Measurements from ENCODE around the gene SWSAP1.

- TF ChIP-seq ZNF302 (tag by site-specific recombination; IDR thresholded peaks at IDR 0.05; ENCODE audit: low read depth) (no peak), CTCF (tag by site-specific recombination; IDR thresholded peaks at IDR 0.05) (no peak), ZNF274 (IDR thresholded peaks at IDR 0.05; ENCODE audit: low read length) (no peak), ZNF274 (tag by site-specific recombination; IDR thresholded peaks at IDR 0.05; ENCODE audit: borderline replicate concordance) (no peak)
Measured at GRCh38 chr19:11347546-11348039, 26.9 kb upstream of the SWSAP1 start.
